ENCODE data around the gene HDLBP. TPM values are rescaled to one million over a fixed set of nuclear protein-coding genes. Genes with fewer than 3 reads are reported as not detected.

Gene HDLBP
- total RNA-seq, 2 experiments from 2014 or later, result 278 to 297 TPM

GRCh38 chr2:241234962-241235740, 80.3 kb downstream of the HDLBP start:
- CTCF ChIA-PET, result no interaction called here
- Mint-ChIP-seq H3K27ac (no peak overlapping the region), H3K36me3 (ENCODE audit: low read depth) (peaks cover 73% of the 10 kb centered on the region), H3K27me3 (ENCODE audit: low read depth) (no peaks in the 10 kb centered on the region), H3K4me3 (no peak overlapping the region), H3K9me3 (no peaks in the 10 kb centered on the region), H3K4me1 (ENCODE audit: low read depth) (no peaks in the 10 kb centered on the region)
- DNase-seq, result no peak
- intact Hi-C loops (cut with micrococcal nuclease), result no loop called here

- H3K27me3 Mint-ChIP-seq (ENCODE audit: low read depth), result no peaks in the 10 kb centered on the region
- H3K36me3 Mint-ChIP-seq (ENCODE audit: low read depth), result peaks cover 69% of the 10 kb centered on the region
- no peaks in the 10 kb centered on the region for H3K4me1 Mint-ChIP-seq (ENCODE audit: low read depth)
- H3K9me3 Mint-ChIP-seq, result no peaks in the 10 kb centered on the region
- no peak overlapping the region for H3K4me3 Mint-ChIP-seq
- intact Hi-C loops (cut with micrococcal nuclease), result no loop called here
- no peak for DNase-seq
- H3K27ac Mint-ChIP-seq, result no peak overlapping the region
- CTCF ChIA-PET, result no interaction called here
These were observed 81.2 kb downstream of the HDLBP start for GRCh38 chr2:241234066-241234790.

- DNase-seq, result no peak
- intact Hi-C loops (cut with micrococcal nuclease), result no loop called here
These were observed 82.5 kb downstream of the HDLBP start for GRCh38 chr2:241232736-241233575.

GRCh38 chr2:241230435-241230834, 85.0 kb downstream of the HDLBP start:
- DNase-seq, result no peak

More at GRCh38 chr2:241232736-241233575, 82.5 kb downstream of the HDLBP start:
- Mint-ChIP-seq H3K27ac (no peak overlapping the region), H3K9me3 (no peaks in the 10 kb centered on the region), H3K4me3 (no peak overlapping the region), H3K36me3 (ENCODE audit: low read depth) (peaks cover 66% of the 10 kb centered on the region), H3K4me1 (ENCODE audit: low read depth) (no peaks in the 10 kb centered on the region), H3K27me3 (ENCODE audit: low read depth) (no peaks in the 10 kb centered on the region)
- CTCF ChIA-PET, result interaction anchor here (0.6 kb wide), 1 partner anchor 365 kb away, joined by 3 read pairs; no protein-coding TSS in a partner anchor

GRCh38 chr2:241229563-241230401, 85.7 kb downstream of the HDLBP start:
- no peak overlapping the region for H3K27ac Mint-ChIP-seq
- no peaks in the 10 kb centered on the region for H3K27me3 Mint-ChIP-seq (ENCODE audit: low read depth)
- H3K36me3 Mint-ChIP-seq (ENCODE audit: low read depth), result peaks cover 47% of the 10 kb centered on the region
- CTCF ChIA-PET, result no interaction called here
- no peak for DNase-seq
- no peaks in the 10 kb centered on the region for H3K4me1 Mint-ChIP-seq (ENCODE audit: low read depth)
- H3K9me3 Mint-ChIP-seq, result no peaks in the 10 kb centered on the region
- intact Hi-C loops (cut with micrococcal nuclease), result no loop called here
- H3K4me3 Mint-ChIP-seq, result no peak overlapping the region

More at GRCh38 chr2:241230435-241230834, 85.0 kb downstream of the HDLBP start:
- Mint-ChIP-seq H3K4me3 (no peak overlapping the region), H3K4me1 (ENCODE audit: low read depth) (no peaks in the 10 kb centered on the region), H3K36me3 (ENCODE audit: low read depth) (peaks cover 52% of the 10 kb centered on the region), H3K27ac (no peak overlapping the region), H3K9me3 (no peaks in the 10 kb centered on the region), H3K27me3 (ENCODE audit: low read depth) (no peaks in the 10 kb centered on the region)
- intact Hi-C loops (cut with micrococcal nuclease), result no loop called here
- CTCF ChIA-PET, result no interaction called here

GRCh38 chr2:241228860-241229516, 86.5 kb downstream of the HDLBP start:
- no peak for DNase-seq
- intact Hi-C loops (cut with micrococcal nuclease), result no loop called here
- H3K9me3 Mint-ChIP-seq, result no peaks in the 10 kb centered on the region
- no peak overlapping the region for H3K4me3 Mint-ChIP-seq
- no peaks in the 10 kb centered on the region for H3K27me3 Mint-ChIP-seq (ENCODE audit: low read depth)
- CTCF ChIA-PET, result no interaction called here
- peaks cover 39% of the 10 kb centered on the region for H3K36me3 Mint-ChIP-seq (ENCODE audit: low read depth)
- H3K27ac Mint-ChIP-seq, result no peak overlapping the region
- H3K4me1 Mint-ChIP-seq (ENCODE audit: low read depth), result peaks cover 7% of the 10 kb centered on the region

- intact Hi-C loops (cut with micrococcal nuclease), result no loop called here
- H3K4me3 Mint-ChIP-seq, result no peak overlapping the region
- no peaks in the 10 kb centered on the region for H3K27me3 Mint-ChIP-seq (ENCODE audit: low read depth)
- peaks cover 35% of the 10 kb centered on the region for H3K36me3 Mint-ChIP-seq (ENCODE audit: low read depth)
- peaks cover 7% of the 10 kb centered on the region for H3K4me1 Mint-ChIP-seq (ENCODE audit: low read depth)
- H3K27ac Mint-ChIP-seq, result no peak overlapping the region
- CTCF ChIA-PET, result interaction anchor here (0.6 kb wide), 1 partner anchor 165 kb away, joined by 3 read pairs; no protein-coding TSS in a partner anchor
- no peaks in the 10 kb centered on the region for H3K9me3 Mint-ChIP-seq
- DNase-seq, result no peak
These were observed 87.2 kb downstream of the HDLBP start for GRCh38 chr2:241228081-241228859.

- DNase-seq, result no peak
- Mint-ChIP-seq H3K36me3 (ENCODE audit: low read depth) (peaks cover 30% of the 10 kb centered on the region), H3K27ac (no peak overlapping the region), H3K9me3 (no peaks in the 10 kb centered on the region), H3K27me3 (ENCODE audit: low read depth) (no peaks in the 10 kb centered on the region), H3K4me1 (ENCODE audit: low read depth) (peaks cover 7% of the 10 kb centered on the region), H3K4me3 (no peak overlapping the region)
- CTCF ChIA-PET, result no interaction called here
- intact Hi-C loops (cut with micrococcal nuclease), result no loop called here
These were observed 87.9 kb downstream of the HDLBP start for GRCh38 chr2:241227594-241227993.

GRCh38 chr2:241226723-241227572, 88.5 kb downstream of the HDLBP start:
- no peaks in the 10 kb centered on the region for H3K27me3 Mint-ChIP-seq (ENCODE audit: low read depth)
- no peaks in the 10 kb centered on the region for H3K9me3 Mint-ChIP-seq
- peaks cover 7% of the 10 kb centered on the region for H3K4me1 Mint-ChIP-seq (ENCODE audit: low read depth)
- DNase-seq, result no peak
- H3K27ac Mint-ChIP-seq, result no peak overlapping the region
- CTCF ChIA-PET, result no interaction called here
- H3K36me3 Mint-ChIP-seq (ENCODE audit: low read depth), result peaks cover 29% of the 10 kb centered on the region
- no peak overlapping the region for H3K4me3 Mint-ChIP-seq
- intact Hi-C loops (cut with micrococcal nuclease), result no loop called here

GRCh38 chr2:241225983-241226382, 89.5 kb downstream of the HDLBP start:
- no peaks in the 10 kb centered on the region for H3K9me3 Mint-ChIP-seq
- CTCF ChIA-PET, result no interaction called here
- H3K4me3 Mint-ChIP-seq, result no peak overlapping the region
- no peak for DNase-seq
- peaks cover 7% of the 10 kb centered on the region for H3K4me1 Mint-ChIP-seq (ENCODE audit: low read depth)
- intact Hi-C loops (cut with micrococcal nuclease), result no loop called here
- no peak overlapping the region for H3K27ac Mint-ChIP-seq
- no peaks in the 10 kb centered on the region for H3K27me3 Mint-ChIP-seq (ENCODE audit: low read depth)
- peaks cover 22% of the 10 kb centered on the region for H3K36me3 Mint-ChIP-seq (ENCODE audit: low read depth)

All from activated naive CD4-positive, alpha-beta T cell treated with anti-CD3 and anti-CD28 coated beads for 36 hours (primary cell).